ENCODE data around the gene DNAJB11.
"Not testable (repeated sequence)": the region's sequence is repeated elsewhere in the genome, so short reads cannot be mapped to it uniquely, and the experiment has no call there.

Gene DNAJB11

DNA sequence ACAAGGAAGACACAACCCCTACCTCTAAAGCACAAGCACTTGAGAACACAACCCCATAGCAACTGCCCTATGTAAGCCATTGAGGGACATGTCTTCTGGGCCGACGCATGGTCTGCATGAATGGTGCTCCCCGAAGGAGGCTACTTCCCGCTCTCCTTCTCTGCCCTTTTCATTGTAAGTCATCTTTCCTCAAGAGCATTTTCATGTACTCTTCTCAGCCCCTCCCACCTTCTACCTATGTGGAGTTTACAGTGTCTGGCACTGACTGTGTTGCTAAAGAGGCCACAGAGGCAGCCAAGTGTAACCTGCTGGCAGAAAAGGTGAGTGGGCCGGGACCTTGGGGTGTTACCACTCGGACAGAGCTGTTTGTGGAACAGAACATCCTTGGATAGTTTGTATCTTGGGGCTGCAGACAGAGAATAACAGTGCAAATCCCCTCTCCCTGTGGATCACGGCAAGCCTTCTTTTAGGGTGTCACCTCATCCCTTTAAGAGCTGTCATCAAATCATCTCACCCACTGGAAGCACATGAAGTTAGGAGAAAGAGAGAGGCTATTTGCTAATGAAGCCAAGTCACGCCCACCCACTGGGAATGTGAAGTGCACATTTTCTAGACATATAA is 47.9 kb downstream of the DNAJB11 start:
- no peak for DNase-seq (ENCODE audit: low spot score)

DNA sequence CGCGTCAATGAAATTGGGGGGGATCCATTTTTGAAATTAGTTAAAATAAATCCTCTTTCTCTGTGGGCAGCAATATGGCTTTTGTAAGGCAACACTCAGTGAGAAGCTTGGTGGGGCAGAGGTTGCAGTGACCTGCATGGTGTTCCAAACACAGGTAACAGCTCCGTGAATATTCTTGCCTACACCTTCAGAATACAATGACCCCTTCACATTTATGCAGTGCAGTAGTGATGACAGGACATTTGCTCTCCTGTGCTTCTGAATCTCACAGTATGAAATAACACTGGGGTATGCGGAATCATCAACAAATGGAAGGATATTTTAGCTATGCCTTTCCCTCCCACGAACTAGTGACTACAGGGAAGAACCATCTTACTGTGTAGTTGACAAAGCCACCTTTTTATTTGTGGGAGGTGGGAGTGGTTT is 49.3 kb downstream of the DNAJB11 start:
- no peak for DNase-seq (ENCODE audit: low spot score)

DNA sequence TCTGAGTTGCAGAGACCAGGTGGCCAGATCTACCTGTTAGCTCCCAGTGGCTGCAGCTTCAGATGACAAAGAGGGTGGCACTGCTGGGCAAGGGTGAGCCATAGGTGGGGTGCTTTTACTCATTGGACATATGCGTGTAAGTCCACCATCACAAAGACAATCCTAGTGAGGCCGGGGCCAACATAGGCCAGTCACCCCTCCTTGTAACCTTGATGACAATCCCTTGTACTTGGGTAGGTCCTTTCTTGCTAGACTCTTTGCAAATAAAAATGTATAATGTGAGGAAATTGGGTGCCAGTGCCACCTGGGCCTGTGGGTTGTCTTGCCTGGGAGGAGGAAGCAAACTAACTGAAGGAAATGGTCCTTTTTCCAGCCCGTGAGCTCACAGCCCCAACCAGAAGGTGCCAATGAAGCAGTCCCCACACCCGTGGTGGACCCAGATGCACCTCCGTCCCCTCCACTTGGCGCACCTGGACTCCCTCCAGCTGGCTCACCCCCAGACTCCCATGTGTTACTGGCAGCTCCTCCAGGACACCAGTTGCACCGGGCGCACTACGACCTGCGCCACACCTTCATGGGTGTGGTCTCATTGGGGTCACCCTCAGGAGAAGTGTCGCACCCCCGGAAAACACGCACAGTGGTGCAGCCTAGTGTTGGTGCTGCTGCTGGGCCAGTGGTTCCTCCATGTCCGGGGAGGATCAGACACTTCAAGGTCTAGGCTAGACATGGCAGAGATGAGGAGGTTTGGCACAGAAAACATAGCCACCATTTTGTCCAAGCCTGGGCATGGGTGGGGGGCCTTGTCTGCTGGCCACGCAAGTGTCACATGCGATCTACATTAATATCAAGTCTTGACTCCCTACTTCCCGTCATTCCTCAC is 49.9 kb downstream of the DNAJB11 start:
- DNase-seq (ENCODE audit: low spot score) = no peak

DNA sequence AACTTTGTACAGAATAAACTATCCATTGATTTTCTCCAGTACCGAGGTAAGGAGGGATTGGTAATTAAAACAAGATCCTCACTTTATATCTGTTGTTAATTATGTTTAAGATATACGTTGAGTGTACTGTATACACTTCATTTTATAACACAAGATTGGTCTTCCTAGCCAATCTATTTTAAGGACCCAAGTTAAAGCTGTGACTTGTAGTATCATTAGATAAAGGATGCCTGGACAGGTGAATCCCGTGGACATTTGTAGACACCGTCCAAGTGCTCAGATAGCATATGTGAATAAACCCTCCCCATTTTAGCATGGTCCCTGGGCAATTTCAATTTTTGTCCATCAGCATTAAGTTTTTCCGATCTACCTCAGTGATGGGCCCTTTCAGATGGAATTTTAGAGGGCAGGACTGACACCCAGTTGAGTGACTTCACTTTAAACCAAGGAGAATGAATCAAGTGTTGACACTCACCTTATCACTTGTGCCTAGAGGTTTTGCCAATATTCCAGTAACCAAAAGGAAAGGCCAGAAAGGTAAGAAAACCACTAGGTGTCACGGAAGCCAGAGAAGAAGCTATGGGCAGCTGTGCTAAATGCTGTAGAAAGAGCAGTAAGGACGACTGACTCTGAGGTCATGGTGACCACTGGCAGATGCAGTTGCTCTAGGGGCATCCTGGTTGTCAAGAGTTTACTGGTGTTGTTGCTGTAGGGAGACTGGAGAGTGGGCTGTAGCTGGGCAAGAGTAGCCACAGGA is 51.6 kb downstream of the DNAJB11 start:
- DNase-seq (ENCODE audit: low spot score) = no peak

DNA sequence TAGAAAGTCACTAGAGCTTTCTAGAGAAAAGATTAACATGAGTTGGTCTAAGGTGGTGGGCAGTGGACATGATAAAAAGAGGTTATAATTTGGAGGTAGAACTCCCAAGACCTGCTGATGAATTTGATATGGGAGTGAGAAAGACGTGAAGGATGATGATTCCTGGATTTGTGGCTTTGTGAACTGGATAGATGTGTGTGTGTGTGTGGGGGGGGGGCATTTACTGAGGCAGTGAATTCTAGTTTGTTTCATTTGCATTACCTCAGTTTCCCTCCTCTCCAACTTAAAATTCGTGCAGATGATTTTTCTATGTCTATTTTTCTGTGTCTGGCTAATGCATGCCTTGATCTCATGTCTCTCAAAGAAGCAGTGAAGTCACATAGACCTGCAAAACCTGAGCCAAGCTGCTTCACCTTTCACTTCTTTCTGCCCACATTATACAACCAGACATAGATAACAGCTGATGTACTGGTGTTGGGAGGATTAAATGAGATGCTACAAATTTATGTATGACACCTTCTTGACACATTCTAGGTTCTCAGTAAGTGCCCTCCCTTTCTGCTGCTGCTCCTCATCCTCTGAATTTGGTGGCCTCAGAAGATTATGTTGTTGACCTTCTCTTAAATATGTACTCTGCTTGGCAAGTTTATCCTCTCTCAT is 52.3 kb downstream of the DNAJB11 start:
- DNase-seq (ENCODE audit: low spot score) = no peak

DNA sequence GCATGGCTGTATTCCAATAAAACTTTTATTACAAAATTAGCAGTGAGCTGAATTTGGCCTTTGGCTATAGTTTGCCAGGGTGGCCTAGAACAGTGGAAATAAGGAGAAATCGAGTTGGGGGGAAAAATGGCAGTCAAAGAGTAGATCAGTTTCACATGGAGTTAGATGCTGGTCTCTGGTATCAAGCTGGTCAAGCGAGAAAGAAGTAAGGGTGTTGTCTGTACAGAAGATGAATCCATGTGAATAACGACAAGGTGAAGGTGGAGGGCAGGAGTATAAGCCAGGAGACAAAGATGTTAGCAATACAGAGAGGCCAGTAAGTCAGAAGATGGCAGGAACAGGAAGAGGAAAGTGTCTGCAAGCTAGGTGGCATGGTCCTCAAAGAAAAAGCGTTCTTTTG is 54.1 kb downstream of the DNAJB11 start:
- DNase-seq (ENCODE audit: low spot score) = no peak

DNA sequence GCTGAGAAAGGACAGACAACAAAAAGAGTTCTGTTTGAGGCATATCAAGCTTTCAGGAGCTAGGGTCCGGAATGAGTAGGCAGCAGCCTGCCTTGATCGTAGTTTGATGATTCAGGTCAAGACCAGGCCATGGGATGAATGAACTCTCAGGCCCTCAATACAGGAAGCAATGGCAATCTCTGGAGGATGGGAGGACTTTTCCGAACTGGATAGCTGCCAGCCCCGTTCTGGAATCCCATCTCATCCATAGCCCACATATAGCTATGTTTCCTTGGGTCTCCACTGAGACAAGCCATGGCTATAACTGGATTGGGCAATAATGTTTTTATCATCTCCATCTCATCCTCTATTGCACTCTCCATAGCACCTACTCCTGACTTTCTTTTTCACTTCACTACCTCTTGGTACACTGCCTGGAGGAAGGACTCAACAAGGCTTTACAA is 55.1 kb downstream of the DNAJB11 start:
- DNase-seq (ENCODE audit: low spot score) = no peak

DNA sequence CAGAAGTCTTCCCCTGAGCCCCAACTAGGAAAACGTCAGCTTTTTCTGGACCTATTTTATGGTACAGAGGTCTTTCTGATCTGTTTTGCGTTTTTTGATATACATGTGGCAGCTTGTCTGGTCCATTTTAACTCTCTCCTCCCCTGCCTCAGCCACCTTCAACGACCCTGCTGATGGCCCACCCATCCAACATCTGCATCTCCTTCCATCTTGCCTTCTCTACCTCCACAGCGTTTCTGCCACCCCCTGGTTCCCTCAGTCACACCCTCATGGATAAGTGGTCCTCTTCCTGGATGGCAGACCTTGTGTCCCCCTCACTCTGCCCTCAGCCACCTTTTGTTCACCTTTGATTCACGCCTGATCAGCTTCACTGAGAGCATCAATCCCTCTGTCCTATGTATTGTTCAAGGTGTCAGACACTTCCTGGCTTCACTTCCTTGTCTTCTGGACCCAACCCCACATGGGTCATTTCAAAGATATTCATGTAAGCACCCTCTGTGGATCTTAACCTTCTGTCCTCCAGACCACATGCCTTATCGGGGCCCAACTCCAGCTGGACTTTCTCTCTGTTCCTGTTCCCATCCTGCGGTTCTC is 55.8 kb downstream of the DNAJB11 start:
- DNase-seq (ENCODE audit: low spot score) = no peak

DNA sequence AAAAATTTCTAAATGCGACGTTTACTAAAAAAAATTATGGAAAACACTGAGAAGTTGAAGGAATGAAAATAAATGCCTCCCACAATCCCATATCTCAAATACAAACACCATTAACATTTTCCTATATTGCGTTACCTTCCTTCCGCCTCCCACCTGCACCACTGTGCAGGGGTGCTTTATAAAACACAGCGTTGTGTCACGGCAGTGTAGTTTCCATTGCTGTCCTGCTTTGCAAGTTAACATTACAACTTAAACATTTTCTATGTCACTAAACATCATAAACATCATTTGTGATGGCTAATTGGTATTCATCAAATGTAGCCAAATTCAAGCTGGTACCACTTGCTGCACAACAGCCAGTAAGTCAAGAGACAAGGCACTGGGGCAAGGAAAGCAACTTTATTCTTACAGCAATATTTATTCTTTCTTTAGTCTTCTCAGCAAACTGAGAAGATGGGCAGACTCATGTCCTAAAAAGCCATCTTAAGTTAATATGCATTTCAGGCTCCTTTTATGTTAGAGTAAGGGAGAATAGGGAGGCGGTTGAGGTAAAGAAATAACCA is 57.4 kb downstream of the DNAJB11 start:
- DNase-seq (ENCODE audit: low spot score) = no peak

DNA sequence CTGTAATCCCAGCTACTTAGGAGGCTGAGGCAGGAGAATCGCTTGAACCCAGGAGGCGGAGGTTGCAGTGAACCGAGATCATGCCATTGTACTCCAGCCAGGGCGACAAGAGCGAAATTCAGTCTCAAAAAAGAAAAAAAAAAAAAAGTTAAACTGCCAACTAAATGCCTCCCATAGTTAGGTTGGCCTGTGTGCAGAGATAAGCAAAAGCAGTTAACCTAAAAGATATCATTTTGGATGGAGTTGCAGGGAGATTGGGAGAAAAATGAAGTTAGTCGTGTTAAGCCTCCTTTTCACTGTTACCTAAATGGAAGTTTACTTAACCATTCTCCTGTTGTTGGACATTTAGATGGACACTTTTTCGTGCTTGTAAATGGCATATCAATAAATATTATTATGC is 58.2 kb downstream of the DNAJB11 start:
- no peak for DNase-seq (ENCODE audit: low spot score)

DNA sequence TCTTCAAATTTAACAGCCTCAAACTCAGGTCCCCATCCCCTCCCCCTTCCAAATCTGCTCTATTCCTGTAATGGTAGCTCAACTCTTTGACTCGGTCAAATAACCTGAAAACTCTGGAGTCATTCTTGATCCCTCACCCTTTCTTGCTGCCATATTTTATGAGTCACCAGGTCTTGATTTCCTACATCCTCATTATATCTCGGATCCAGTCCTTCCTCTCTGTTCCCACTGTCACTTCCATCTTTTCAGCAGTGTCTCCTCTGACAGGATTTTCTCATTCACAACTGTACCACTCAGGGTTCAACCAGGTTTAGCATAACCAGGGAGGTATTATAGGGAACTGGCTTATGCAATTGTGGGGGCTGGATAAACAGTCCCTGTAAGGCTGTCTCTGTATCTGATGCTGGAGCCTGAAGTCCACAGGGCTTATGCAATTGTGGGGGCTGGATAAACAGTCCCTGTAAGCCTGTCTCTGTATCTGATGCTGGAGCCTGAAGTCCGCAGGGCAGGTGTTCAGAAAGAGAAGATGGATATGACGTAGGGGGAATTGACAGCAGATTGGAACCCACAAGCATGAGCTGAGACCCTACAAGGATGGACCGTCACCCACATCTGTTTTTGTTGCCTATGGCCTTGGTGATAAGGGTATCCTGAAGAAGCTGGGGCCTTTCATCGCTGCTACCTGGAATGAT is 60.6 kb downstream of the DNAJB11 start:
- DNase-seq (ENCODE audit: low spot score) = no peak

DNA sequence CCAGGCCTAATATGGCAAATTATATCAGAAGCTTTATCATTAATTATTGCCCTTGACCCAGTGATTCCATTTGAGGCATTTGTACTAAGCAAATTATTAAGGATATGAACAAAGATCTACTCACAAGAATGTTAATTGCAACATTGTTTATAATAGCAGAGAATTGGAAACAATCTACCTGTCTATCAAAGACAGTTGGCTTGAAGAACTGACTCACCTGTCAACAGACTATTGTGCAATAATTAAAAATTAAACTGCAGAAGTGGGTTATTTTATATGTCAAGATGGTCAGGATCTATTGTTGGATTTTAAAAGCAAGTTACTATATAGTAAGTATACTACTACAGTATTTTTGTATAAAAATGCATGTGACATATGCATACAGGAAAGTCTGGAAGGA is 63.0 kb downstream of the DNAJB11 start:
- no peak for DNase-seq (ENCODE audit: low spot score)

DNA sequence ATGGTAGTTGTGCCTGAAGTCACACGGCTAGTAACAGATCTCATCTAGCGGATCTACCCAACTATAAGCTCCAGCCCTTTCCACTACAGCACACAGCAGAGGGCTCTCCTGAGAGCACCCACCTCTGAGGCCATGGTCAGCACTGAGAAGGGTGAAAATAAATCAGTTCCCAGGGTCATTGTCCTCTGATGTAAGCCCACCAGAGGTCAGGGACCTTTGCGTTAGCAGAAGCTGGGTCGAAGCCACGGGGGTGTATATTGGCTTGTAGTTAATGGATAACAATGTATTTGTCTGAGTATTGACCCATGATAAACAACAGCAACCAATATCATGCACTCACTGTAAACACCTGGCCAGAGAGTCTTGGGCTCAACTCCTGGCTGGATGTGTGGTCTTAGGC is 63.7 kb downstream of the DNAJB11 start:
- DNase-seq (ENCODE audit: low spot score) = not testable (repeated sequence)
